Measurements from ENCODE around the gene NET1.

- no peak for TF ChIP-seq CTCF (IDR thresholded peaks at IDR 0.05)
- no peak for TF ChIP-seq POLR2A (IDR thresholded peaks at IDR 0.05)
These were observed 21.7 kb upstream of the NET1 start for GRCh38 chr10:5390607-5391205.
